Activated CD8-positive, alpha-beta memory T cell treated with anti-CD3 and anti-CD28 coated beads, Interleukin-2, amount 50 U/mL, for 48 hours (primary cell): ENCODE measurements around the gene ELOVL5.
"Not testable (repeated sequence)": the region's sequence is repeated elsewhere in the genome, so short reads cannot be mapped to it uniquely, and the experiment has no call there.

ENCODE experiments used
- DNase-seq: peaks from one replicate; pipeline ENCODE4 v3.0.0-alpha.2; 2020

ELOVL5 gene

GRCh38 chr6:53327017-53327395, 21.7 kb downstream of the ELOVL5 start:
- DNase-seq = no peak

DNA sequence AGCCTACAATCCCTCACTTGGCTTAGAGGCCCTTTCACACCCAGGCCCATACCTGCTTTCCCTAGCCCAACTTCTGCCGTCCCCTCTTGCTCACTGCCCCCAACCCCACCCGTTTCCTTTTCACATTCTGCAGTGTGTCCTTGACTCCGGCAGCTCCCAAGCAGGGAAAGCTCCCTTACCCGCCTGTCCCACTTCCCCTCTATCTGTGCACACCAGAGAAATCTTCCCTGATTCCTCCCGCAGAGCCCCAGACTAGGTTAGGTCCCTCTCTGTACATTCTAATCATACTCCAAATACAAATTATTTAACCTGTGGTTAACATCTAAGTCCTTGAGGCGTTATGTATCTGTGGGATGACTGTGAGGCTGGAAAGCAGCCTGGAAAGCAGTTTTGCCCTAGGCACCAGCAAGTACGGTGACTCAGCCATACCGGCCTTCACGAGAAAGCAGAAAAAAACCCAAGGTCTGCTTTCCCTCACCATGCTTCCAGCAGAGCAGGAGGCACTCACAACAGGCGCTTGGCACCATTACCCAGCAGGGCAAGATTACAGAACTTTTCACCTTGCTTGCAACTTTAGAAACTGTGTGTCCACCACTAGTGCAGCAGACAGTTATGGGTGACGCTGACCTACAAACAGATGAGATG, 22.3 kb downstream of the ELOVL5 start:
- no peak for DNase-seq

GRCh38 chr6:53325785-53326184, 23.0 kb downstream of the ELOVL5 start:
- no peak for DNase-seq

DNA sequence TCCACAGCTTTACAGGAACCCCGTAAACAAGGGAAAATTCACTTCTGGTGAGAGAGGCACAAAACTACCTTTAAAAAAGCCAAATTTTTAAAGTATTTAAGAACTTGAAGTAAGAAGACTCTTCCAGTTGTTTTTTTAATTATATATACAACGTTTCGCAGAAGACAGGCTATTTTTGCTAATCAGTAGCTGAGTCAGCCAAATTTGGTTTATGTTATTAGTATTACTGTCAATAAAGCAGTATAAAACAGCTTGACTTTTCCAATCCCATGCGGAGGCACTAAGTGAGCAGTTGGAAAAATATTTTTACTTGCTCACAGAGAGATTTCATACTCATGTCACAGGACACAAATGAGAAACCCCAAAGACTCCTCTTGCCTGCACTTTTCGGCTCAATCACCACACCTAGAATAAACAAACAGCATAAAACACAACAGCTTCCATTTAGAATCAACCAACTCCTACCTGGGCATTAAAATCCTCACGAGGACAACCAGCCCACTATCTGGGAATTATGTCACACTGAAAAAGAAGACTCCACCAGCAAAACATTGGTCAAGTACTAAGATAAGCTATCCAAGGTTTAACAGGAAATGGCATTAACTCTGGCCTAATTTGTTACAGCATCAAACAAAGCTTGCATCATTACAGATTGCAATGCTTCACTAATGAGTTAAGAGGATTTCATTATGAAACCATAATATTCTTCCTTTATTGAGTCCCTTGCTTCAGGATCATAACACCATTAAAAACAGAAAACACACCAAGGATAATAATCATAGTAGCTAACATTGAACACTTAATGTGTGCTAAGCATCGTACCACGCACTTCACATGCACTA, 26.3 kb downstream of the ELOVL5 start:
- no peak for DNase-seq

GRCh38 chr6:53321701-53322100, 27.0 kb downstream of the ELOVL5 start:
- DNase-seq = no peak

GRCh38 chr6:53320964-53321363, 27.8 kb downstream of the ELOVL5 start:
- DNase-seq = no peak

GRCh38 chr6:53318429-53318828, 30.3 kb downstream of the ELOVL5 start:
- DNase-seq = no peak

GRCh38 chr6:53317861-53318260, 30.9 kb downstream of the ELOVL5 start:
- DNase-seq = no peak

- not testable (repeated sequence) for DNase-seq
Observed at GRCh38 chr6:53317299-53317698, 31.5 kb downstream of the ELOVL5 start.

GRCh38 chr6:53316142-53316541, 32.6 kb downstream of the ELOVL5 start:
- DNase-seq = no peak

GRCh38 chr6:53315086-53315724, 33.5 kb downstream of the ELOVL5 start:
- DNase-seq = no peak

DNA sequence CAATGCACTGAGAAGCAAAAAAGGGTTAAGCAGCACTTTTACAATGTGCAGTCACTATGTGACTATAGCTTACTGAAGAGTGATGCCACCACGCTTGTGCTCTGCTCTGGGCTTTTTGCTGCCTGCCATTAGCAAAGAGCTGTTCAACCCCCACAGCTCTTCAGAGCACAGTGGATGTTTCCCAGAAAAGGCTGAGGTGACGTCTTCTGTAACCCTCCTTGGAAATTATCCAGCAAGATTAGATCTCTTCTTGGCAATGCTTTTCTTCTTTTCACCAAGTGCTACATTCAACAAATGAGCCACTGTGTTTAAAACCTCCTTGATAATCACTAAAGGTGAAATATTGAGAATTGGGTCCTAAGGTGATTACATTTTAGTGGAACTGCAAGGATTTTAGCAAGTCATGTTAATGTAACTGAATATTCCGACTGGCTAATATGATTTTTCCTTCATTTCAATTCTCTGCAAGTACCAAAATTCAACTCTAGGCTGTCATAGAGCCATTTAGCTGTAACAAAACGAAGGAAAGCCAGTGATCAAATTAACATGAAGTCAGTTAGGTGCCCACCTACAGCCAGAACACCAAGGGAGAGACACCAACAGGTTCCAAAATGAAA, 34.9 kb downstream of the ELOVL5 start:
- DNase-seq = no peak

- DNase-seq = no peak
Observed at GRCh38 chr6:53312355-53312754, 36.4 kb downstream of the ELOVL5 start.

- DNase-seq = no peak
Observed at GRCh38 chr6:53311586-53311935, 37.2 kb downstream of the ELOVL5 start.

GRCh38 chr6:53310771-53311585, 37.8 kb downstream of the ELOVL5 start:
- DNase-seq = no peak

DNA sequence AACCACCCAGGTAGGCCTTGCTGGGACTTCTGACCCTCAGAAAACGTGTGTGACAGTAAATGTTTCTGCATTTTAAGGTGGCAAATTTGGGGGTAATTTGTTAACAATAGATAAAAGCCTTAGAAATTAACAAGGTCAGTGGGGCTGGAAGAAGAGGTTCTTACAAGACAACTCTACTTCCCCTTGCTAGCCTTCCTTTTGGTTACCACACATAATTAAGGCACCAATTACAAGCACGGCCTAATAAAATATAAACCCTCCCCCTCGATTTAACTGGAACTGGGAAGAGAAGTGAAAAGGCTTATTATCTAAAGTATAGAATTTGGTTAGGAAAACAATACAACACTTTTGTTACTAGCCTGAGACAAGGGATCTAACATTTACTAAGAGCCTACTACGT, 38.8 kb downstream of the ELOVL5 start:
- no peak for DNase-seq

GRCh38 chr6:53309059-53309900, 39.5 kb downstream of the ELOVL5 start:
- no peak for DNase-seq

- no peak for DNase-seq
Observed at GRCh38 chr6:53306819-53307347, 41.9 kb downstream of the ELOVL5 start.

GRCh38 chr6:53306217-53306616, 42.5 kb downstream of the ELOVL5 start:
- not testable (repeated sequence) for DNase-seq

DNA sequence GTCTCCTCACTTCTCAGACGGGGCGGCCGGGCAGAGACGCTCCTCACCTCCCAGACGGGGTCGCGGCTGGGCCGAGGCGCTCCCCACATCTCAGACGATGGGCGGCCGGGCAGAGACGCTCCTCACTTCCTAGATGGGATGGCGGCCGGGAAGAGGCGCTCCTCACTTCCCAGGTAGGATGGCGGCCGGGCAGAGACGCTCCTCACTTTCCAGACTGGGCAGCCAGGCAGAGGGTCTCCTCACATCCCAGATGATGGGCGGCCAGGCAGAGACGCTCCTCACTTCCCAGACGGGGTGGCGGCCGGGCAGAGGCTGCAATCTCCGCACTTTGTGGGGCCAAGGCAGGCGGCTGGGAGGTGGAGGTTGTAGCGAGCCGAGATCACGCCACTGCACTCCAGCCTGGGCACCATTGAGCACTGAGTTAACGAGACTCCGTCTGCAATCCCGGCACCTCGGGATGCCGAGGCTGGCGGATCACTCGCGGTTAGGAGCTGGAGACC, 43.2 kb downstream of the ELOVL5 start:
- not testable (repeated sequence) for DNase-seq

GRCh38 chr6:53304953-53305352, 43.8 kb downstream of the ELOVL5 start:
- not testable (repeated sequence) for DNase-seq
